ENCODE results near the gene FFAR3.

GRCh38 chr19:35368378-35368777 is 10.1 kb downstream of the FFAR3 start:
- TF ChIP-seq CTCF (conservative IDR thresholded peaks at IDR 0.05; ENCODE audit: low read length) (no peak), EZH2phosphoT487 (IDR thresholded peaks at IDR 0.05; ENCODE audit: borderline replicate concordance, low read depth, low read length) (no peak)
